Measurements from ENCODE around the gene MYL2. TPM values are rescaled to one million over a fixed set of nuclear protein-coding genes. Genes with fewer than 3 reads are reported as not detected.

MYL2 gene
- total RNA-seq (ENCODE audit: unreplicated experiment), result not detected
- long read RNA-seq, result 0 reads

- peaks cover 7% of the 10 kb centered on the region for H3K27me3 Mint-ChIP-seq (ENCODE audit: unreplicated experiment)
- H3K4me3 Mint-ChIP-seq (ENCODE audit: unreplicated experiment), result no peak within 1 kb of the TSS
- no peaks in the 10 kb centered on the region for H3K4me1 Mint-ChIP-seq (ENCODE audit: unreplicated experiment)
- no peaks in the 10 kb centered on the region for H3K9me3 Mint-ChIP-seq (ENCODE audit: unreplicated experiment)
- DNase-seq (ENCODE audit: low spot score), result no peak
- no peak for TF ChIP-seq CTCF (IDR thresholded peaks at IDR 0.05; ENCODE audit: unreplicated experiment)
- no peak within 1 kb of the TSS for H3K27ac Mint-ChIP-seq (ENCODE audit: unreplicated experiment)
- no peaks in the 10 kb centered on the region for H3K36me3 Mint-ChIP-seq (ENCODE audit: low read depth, unreplicated experiment)
Measured at GRCh38 chr12:110920324-110920910, at the start of gene MYL2. Gene MYL2, minus strand, starts transcription at chr12:110920579. Its CDS starts 50 bp downstream, at chr12:110920529.

GRCh38 chr12:110966081-110966760 is 45.8 kb upstream of the MYL2 start:
- Mint-ChIP-seq H3K4me3 (ENCODE audit: unreplicated experiment) (no peak overlapping the region), H3K4me1 (ENCODE audit: unreplicated experiment) (no peaks in the 10 kb centered on the region)

GRCh38 chr12:110965574-110965973 is 45.2 kb upstream of the MYL2 start:
- DNase-seq (ENCODE audit: low spot score), result no peak

More at GRCh38 chr12:110966081-110966760, 45.8 kb upstream of the MYL2 start:
- no peak for DNase-seq (ENCODE audit: low spot score)
- TF ChIP-seq CTCF (IDR thresholded peaks at IDR 0.05; ENCODE audit: unreplicated experiment), result no peak
- Mint-ChIP-seq H3K27me3 (ENCODE audit: unreplicated experiment) (no peaks in the 10 kb centered on the region), H3K9me3 (ENCODE audit: unreplicated experiment) (no peaks in the 10 kb centered on the region), H3K27ac (ENCODE audit: unreplicated experiment) (no peak overlapping the region), H3K36me3 (ENCODE audit: low read depth, unreplicated experiment) (no peaks in the 10 kb centered on the region)

GRCh38 chr12:110960795-110961194 is 40.4 kb upstream of the MYL2 start:
- no peak for DNase-seq (ENCODE audit: low spot score)
- H3K27me3 Mint-ChIP-seq (ENCODE audit: unreplicated experiment), result no peaks in the 10 kb centered on the region
- H3K4me3 Mint-ChIP-seq (ENCODE audit: unreplicated experiment), result no peak overlapping the region
- H3K9me3 Mint-ChIP-seq (ENCODE audit: unreplicated experiment), result no peaks in the 10 kb centered on the region
- no peaks in the 10 kb centered on the region for H3K4me1 Mint-ChIP-seq (ENCODE audit: unreplicated experiment)
- H3K36me3 Mint-ChIP-seq (ENCODE audit: low read depth, unreplicated experiment), result no peaks in the 10 kb centered on the region
- no peak overlapping the region for H3K27ac Mint-ChIP-seq (ENCODE audit: unreplicated experiment)
- TF ChIP-seq CTCF (IDR thresholded peaks at IDR 0.05; ENCODE audit: unreplicated experiment), result no peak

More at GRCh38 chr12:110965574-110965973, 45.2 kb upstream of the MYL2 start:
- H3K9me3 Mint-ChIP-seq (ENCODE audit: unreplicated experiment), result no peaks in the 10 kb centered on the region
- TF ChIP-seq CTCF (IDR thresholded peaks at IDR 0.05; ENCODE audit: unreplicated experiment), result no peak
- no peaks in the 10 kb centered on the region for H3K27me3 Mint-ChIP-seq (ENCODE audit: unreplicated experiment)
- no peak overlapping the region for H3K27ac Mint-ChIP-seq (ENCODE audit: unreplicated experiment)
- no peaks in the 10 kb centered on the region for H3K4me1 Mint-ChIP-seq (ENCODE audit: unreplicated experiment)
- H3K36me3 Mint-ChIP-seq (ENCODE audit: low read depth, unreplicated experiment), result no peaks in the 10 kb centered on the region
- H3K4me3 Mint-ChIP-seq (ENCODE audit: unreplicated experiment), result no peak overlapping the region

GRCh38 chr12:110957652-110958051 is 37.3 kb upstream of the MYL2 start:
- no peaks in the 10 kb centered on the region for H3K36me3 Mint-ChIP-seq (ENCODE audit: low read depth, unreplicated experiment)
- no peak for TF ChIP-seq CTCF (IDR thresholded peaks at IDR 0.05; ENCODE audit: unreplicated experiment)
- H3K27ac Mint-ChIP-seq (ENCODE audit: unreplicated experiment), result no peak overlapping the region
- no peaks in the 10 kb centered on the region for H3K9me3 Mint-ChIP-seq (ENCODE audit: unreplicated experiment)
- H3K4me3 Mint-ChIP-seq (ENCODE audit: unreplicated experiment), result no peak overlapping the region
- no peak for DNase-seq (ENCODE audit: low spot score)
- H3K27me3 Mint-ChIP-seq (ENCODE audit: unreplicated experiment), result no peaks in the 10 kb centered on the region
- no peaks in the 10 kb centered on the region for H3K4me1 Mint-ChIP-seq (ENCODE audit: unreplicated experiment)
